Measurements from ENCODE around the gene CACNA1A. TPM values are rescaled to one million over a fixed set of nuclear protein-coding genes. Genes with fewer than 3 reads are reported as not detected.
A peak's percentile ranks its signal among the peaks of the same experiment; 100 is the strongest.
"Not testable (repeated sequence)": the region's sequence is repeated elsewhere in the genome, so short reads cannot be mapped to it uniquely, and the experiment has no call there.

Gene CACNA1A
- total RNA-seq, 4 donors from 2014 or later: 1.1 TPM; not detected in 3

DNA sequence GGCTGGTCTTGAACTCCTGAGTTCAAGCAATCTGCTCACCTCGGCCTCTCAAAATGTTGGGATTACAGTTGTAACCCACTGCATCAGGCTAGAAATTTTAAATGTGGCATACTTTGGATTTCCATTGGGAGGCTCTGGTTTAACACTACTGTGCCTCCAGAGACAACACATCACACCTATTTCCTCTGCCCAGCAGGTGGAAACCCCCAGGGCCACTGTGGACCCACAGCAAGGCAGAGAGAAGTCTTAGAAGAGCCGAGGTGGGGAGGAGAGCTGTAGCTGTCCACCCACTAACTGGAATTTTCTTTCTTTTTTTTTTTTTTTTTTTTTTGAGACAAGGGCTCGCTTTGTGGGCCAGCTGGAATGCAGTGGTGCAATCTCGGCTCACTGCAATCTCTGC is 316.7 kb downstream of the CACNA1A start:
- 62 to 83% methylated on average over 3 to 4 of the region's 4 CpGs for WGBS, 2 donors
- H3K4me1 ChIP-seq: peaks cover 0 to 7% (median 5%) of the 10 kb centered on the region in 3 donors
- H3K27ac ChIP-seq: no peak overlapping the region
- no peaks in the 10 kb centered on the region for H3K9me3 ChIP-seq
- DNase-seq: no peak
- no peak for TF ChIP-seq POLR2A (IDR thresholded peaks at IDR 0.05)
- TF ChIP-seq, protein P1, sequence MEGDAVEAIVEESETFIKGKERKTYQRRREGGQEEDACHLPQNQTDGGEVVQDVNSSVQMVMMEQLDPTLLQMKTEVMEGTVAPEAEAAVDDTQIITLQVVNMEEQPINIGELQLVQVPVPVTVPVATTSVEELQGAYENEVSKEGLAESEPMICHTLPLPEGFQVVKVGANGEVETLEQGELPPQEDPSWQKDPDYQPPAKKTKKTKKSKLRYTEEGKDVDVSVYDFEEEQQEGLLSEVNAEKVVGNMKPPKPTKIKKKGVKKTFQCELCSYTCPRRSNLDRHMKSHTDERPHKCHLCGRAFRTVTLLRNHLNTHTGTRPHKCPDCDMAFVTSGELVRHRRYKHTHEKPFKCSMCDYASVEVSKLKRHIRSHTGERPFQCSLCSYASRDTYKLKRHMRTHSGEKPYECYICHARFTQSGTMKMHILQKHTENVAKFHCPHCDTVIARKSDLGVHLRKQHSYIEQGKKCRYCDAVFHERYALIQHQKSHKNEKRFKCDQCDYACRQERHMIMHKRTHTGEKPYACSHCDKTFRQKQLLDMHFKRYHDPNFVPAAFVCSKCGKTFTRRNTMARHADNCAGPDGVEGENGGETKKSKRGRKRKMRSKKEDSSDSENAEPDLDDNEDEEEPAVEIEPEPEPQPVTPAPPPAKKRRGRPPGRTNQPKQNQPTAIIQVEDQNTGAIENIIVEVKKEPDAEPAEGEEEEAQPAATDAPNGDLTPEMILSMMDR (IDR thresholded peaks at IDR 0.05): no peak
- no peaks in the 10 kb centered on the region for H3K36me3 ChIP-seq
- intact Hi-C loops (cut with DNase I): no loop called here
- no peaks in the 10 kb centered on the region for H3K27me3 ChIP-seq
- no peak overlapping the region for H3K4me3 ChIP-seq

DNA sequence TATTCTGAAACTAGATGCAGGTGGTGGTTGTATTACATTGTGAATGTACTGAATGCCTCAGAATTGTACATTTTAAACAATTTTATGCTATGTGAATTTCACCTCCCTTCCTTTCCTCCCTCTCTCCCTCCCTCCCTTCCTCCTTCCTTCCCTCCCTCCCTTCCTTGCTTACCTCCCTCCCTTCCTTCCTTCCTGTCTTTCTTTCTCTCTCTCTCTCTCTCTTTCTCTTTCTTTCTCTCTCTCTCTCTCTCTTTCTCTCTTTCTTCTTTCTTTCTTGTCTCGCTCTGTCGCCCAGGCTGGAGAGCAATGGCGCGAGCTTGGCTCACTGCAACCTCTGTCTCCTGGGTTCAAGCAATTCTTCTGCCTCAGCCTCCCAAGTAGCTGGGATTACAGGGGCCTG is 318.9 kb downstream of the CACNA1A start:
- intact Hi-C loops (cut with DNase I): no loop called here
- Histone ChIP-seq H3K27me3 (no peaks in the 10 kb centered on the region), H3K4me1 (peaks cover 0 to 2% (median 0%) of the 10 kb centered on the region in 3 donors), H3K4me3 (no peak overlapping the region), H3K36me3 (no peaks in the 10 kb centered on the region), H3K9me3 (no peaks in the 10 kb centered on the region), H3K27ac (no peak overlapping the region)
- TF ChIP-seq, protein P1 (IDR thresholded peaks at IDR 0.05): no peak
- no peak for TF ChIP-seq POLR2A (IDR thresholded peaks at IDR 0.05)
- WGBS, 2 donors: 84 to 85% methylated on average over 4 of the region's 4 CpGs
- DNase-seq: no peak

DNA sequence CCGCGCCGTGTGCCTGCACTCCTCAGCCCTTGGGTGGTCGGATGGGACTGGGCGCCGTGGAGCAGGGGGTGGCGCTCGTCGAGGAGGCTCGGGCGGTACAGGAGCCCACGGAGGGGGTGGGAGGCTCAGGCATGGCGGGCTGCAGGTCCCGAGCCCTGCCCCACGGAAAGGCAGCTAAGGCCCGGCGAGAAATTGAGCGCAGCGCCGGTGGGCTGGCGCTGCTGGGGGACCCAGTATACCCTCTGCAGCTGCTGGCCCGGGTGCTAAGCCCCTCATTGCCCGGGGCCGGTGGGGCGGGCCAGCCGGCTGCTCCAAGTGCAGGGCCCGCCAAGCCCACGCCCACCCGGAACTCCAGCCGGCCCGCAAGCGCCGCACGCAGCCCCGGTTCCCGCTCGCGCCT is 319.6 kb downstream of the CACNA1A start:
- DNase-seq; H3K27me3 ChIP-seq; H3K4me3 ChIP-seq; H3K9me3 ChIP-seq; H3K36me3 ChIP-seq; H3K27ac ChIP-seq; intact Hi-C loops (cut with DNase I); H3K4me1 ChIP-seq: not testable (repeated sequence)
- whole genome bisulfite sequencing, 2 donors: 83% methylated on average over 6 of the region's 38 CpGs; no CpG with 5 or more reads in 1 of the 2 donors

DNA sequence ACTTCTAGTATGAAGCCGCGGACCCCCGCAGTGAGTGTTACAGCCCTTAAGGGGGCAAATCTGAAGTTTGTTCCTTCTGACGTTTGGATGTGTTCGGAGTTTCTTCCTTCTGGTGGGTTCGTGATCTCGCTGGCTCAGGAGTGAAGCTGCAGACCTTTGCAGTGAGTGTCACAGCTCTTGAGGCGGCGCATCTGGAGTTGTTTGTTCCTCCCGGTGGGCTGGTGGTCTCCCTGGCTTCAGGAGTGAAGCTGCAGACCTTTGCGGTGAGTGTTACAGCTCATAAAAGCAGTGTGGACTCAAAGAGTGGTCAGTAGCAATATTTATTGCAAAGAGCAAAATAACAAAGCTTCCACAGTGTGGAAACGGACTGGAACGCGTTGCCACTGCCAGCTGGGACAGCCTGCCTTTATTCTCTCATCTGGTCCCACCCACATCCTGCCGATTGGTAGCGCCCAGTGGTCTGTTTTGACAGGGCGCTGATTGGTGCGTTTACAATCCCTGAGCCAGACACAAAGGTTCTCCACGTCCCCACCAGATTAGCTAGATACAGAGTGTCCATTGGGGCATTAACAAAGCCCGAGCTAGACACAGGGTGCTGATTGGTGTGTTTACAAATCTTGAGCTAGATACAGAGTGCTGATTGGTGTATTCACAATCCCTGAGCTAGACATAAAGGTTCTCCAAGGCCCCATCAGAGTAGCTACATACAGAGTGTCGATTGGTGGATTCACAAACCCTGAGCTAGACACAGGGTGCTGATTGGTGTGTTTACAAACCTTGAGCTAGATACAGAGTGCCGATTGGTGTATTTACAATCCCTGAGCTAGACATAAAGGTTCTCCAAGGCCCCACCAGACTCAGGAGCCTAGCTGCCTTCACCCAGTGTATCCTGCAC is 320.3 kb downstream of the CACNA1A start:
- WGBS, 2 donors: 60 to 80% methylated on average over 11 to 12 of the region's 22 CpGs

DNA sequence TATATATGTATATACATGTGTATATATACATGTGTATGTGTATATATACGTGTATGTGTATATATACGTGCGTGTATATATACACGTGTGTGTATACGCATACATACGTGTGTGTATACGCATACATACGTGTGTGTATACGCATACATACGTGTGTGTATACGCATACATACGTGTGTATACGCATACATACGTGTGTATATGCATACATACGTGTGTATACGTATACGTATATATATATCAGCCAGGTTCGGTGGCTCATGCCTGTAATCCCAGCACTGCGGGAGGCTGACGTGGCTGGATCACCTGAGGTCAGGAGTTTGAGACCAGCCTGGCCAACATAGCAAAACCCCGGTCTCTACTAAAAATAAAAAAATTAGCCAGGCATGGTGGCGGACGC is 321.4 kb downstream of the CACNA1A start:
- intact Hi-C loops (cut with DNase I); H3K27me3 ChIP-seq; H3K4me3 ChIP-seq; H3K9me3 ChIP-seq; DNase-seq; H3K27ac ChIP-seq; H3K36me3 ChIP-seq: not testable (repeated sequence)
- WGBS, 2 donors: 48 to 55% methylated on average over 8 to 22 of the region's 23 CpGs
- peaks cover 4 to 18% (median 10%) of the 10 kb centered on the region in 3 donors for H3K4me1 ChIP-seq

More for the DNA sequence above, 320.3 kb downstream of the CACNA1A start:
- H3K27ac ChIP-seq; DNase-seq; H3K9me3 ChIP-seq; H3K27me3 ChIP-seq; intact Hi-C loops (cut with DNase I); H3K36me3 ChIP-seq; H3K4me3 ChIP-seq: not testable (repeated sequence)
- peaks cover 4 to 16% (median 10%) of the 10 kb centered on the region in 3 donors for H3K4me1 ChIP-seq

DNA sequence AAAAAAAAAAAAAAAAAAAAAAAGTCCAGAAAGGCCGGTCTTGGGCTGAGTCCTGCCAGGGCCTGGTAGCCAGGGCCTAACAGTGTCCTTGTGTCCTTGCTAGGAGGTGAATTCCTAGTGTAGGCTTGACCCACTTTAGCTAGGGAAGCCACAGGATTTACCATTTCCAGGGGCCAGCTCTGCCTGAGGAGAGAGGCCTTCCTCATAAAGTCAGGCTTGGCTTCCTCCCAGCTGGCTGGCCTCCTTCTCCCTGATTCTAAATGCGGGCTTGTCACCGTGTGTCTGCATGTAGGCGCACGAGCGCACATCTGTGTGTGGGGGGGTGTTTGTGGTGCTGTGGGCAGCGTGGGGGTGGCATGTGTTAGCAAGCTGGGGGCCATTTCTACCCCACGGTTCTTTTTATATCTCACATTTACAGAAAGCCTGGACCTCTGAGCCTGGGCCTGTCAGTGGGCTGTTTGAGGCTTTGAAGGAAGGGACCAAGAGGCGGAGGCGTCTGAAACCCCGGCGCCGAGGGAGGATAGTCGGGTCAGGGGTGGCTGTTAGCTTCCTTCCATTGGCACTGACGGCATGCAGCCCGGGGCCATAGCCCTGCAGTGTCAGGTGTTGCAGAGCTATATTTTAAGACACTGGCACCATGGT is 324.4 kb downstream of the CACNA1A start:
- WGBS, 2 donors: 20 to 30% methylated on average over 1 to 8 of the region's 16 CpGs

DNA sequence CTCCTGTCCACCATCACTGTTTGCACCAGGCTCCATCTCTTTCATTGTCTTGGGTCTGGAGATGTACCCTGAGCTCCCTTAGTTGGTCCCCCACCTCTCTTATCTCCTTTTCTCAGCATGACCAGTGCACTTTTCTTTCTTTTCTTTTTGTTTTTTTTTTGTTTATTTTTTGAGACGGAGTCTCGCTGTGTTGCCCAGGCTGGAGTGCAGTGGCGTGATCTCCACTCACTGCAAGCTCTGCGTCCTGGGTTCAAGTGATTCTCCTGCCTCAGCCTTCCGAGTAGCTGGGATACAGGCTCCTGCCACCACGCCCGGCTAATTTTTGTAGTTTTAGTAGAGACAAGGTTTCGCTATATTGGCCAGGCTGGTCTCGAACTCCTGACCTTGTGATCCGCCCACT is 328.0 kb downstream of the CACNA1A start:
- H3K4me3 ChIP-seq; H3K27me3 ChIP-seq; H3K36me3 ChIP-seq; DNase-seq; H3K9me3 ChIP-seq; intact Hi-C loops (cut with DNase I); H3K27ac ChIP-seq: not testable (repeated sequence)
- 92 to 93% methylated on average over 10 of the region's 10 CpGs for WGBS, 2 donors
- peaks cover 4 to 28% (median 11%) of the 10 kb centered on the region in 3 donors for H3K4me1 ChIP-seq

More for the DNA sequence above, 324.4 kb downstream of the CACNA1A start:
- TF ChIP-seq, protein P1 (IDR thresholded peaks at IDR 0.05): no peak
- TF ChIP-seq POLR2A (IDR thresholded peaks at IDR 0.05): no peak
- no peak for DNase-seq
- Histone ChIP-seq H3K4me1 (peaks cover 4 to 18% (median 10%) of the 10 kb centered on the region in 3 donors), H3K36me3 (no peaks in the 10 kb centered on the region), H3K4me3 (no peak overlapping the region), H3K9me3 (no peaks in the 10 kb centered on the region), H3K27ac (peak overlapping the region in 1 of 4 donors; percentile 29), H3K27me3 (no peaks in the 10 kb centered on the region)
- intact Hi-C loops (cut with DNase I): no loop called here

DNA sequence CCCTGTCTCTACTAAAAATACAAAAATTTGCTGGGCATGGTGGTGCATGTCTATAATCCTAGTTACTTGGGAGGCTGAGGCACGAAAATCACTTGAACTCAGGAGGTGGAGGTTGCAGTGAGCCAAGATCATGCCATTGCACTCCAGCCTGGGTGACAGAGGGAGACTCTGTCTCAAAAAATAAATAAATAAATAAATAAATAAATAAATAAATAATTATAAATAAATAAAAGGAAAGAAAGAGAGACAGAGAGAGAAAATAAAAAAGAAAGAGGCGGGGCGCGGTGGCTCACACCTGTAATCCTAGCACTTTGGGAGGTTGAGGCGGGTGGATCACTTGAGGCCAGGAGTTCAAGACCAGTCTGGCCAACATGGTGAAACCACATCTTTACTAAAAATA is 328.7 kb downstream of the CACNA1A start:
- WGBS, 2 donors: 82 to 83% methylated on average over 5 of the region's 5 CpGs
- peaks cover 6 to 35% (median 18%) of the 10 kb centered on the region in 3 donors for H3K4me1 ChIP-seq
- intact Hi-C loops (cut with DNase I); H3K4me3 ChIP-seq; H3K27ac ChIP-seq; DNase-seq; H3K9me3 ChIP-seq; H3K36me3 ChIP-seq; H3K27me3 ChIP-seq: not testable (repeated sequence)

All from esophagus squamous epithelium (tissue), 5 donors.